NCI-H748 (cell line): Measurements from ENCODE around the gene PEX6.
"Not testable (repeated sequence)": the region's sequence is repeated elsewhere in the genome, so short reads cannot be mapped to it uniquely, and the experiment has no call there.

Source experiments
- DNase-seq: peaks from one replicate; lab custom pipeline; 2025; ENCODE audit not compliant: unreplicated experiment; lab: John Stamatoyannopoulos, UW

Gene PEX6

DNA sequence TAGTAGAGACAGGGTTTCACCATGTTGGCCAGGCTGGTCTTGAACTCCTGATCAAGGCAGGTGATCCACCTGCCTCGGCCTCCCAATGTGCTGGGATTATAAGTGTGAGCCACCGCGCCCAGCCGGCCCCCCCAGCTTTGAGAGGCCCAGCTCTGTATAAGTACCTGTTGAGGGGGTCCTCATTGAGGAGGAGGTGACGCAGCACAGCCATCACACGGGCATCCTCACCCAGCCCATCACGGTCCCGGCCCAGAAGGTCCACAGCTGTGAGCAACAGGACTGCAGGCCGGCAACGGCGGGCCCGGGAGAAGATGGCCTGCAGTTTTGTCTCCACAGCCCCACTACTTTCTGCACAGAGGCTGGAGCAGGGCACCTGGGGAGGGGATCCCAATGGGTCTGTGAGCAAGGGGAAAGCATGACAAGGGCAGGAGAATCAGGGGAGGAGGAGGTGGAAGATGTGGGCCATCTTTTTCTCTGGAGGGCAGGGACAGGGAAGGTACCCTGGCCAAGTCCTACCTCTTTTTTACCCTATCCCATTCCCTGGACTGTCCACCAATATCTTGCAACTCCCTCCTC lies 10.8 kb downstream of the PEX6 start:
- DNase-seq: no peak

DNA sequence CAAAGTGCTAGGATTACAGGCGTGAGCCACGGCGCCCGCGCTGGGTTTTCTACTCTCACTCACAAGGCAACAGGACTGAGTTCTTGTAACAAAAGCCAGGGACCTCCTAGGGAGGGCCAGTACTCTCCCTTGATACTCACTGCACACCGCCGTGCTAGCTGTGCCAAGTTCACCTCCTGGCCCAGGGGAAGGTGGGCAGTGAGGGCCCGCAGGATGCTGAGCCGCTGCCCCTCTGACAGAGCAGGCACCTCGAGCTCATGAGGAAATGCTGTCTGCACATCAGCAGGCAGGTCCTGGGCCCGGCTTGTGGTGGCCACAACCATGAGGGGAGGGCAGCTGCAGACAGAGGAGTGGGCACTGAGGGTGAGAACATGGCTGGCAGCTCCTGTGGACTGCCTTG lies 11.8 kb downstream of the PEX6 start:
- no peak for DNase-seq

DNA sequence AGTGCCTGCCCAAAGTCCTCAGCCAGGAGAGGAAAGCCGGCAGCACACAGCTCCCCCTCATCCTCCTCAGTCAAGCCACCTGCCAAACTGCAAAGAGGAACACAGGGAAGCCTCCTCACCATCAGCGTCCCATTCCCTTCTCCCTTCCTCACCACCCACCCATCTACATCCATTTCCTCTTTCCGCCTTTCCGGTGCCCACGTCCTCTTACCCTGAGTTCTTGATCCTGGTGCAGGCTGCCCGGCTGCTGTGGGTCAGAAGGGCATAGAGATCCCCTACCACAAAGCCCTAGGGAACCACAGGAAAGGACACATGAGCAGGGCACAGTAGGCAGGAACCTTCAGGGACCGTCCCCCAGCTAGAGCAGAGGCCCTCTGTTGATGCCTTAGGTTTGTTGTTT lies 12.4 kb downstream of the PEX6 start:
- DNase-seq: no peak

DNA sequence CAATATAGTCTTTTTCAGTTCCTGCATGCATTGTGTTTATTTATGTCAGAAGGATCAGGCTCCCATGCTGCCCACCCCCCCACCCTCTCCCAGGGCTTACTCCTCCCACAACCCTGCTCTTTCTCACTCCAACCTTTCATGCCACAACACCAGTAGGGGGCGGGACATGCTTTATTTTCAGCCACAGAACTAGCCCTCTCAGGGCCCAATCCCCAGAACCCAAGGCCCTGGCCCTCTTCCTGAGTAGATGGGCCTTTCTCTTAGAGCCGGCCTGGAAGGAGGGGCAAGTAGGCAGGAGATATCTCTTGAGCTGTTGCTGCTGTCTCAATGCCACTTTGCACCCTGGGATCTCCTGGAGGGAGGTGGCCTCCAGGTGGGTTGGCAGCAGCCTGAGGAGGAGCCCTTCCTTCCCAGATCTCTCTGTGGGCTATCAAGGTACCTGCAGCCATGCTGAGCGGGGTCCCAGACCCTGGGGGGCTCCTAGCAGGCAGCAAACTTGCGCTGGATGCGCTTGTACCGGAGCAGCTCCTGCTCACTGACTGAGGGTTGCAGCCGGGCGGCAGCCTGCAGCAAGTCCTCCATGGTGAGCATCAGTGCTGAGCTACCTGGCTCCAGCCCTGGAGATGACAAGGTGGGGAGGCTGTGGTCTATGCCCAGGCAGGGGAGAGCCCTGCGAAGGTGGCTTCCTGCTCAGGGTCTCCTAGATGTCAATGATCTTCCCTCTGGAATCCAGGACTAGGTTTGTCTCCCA lies 15.0 kb downstream of the PEX6 start:
- DNase-seq: peak; percentile 29

DNA sequence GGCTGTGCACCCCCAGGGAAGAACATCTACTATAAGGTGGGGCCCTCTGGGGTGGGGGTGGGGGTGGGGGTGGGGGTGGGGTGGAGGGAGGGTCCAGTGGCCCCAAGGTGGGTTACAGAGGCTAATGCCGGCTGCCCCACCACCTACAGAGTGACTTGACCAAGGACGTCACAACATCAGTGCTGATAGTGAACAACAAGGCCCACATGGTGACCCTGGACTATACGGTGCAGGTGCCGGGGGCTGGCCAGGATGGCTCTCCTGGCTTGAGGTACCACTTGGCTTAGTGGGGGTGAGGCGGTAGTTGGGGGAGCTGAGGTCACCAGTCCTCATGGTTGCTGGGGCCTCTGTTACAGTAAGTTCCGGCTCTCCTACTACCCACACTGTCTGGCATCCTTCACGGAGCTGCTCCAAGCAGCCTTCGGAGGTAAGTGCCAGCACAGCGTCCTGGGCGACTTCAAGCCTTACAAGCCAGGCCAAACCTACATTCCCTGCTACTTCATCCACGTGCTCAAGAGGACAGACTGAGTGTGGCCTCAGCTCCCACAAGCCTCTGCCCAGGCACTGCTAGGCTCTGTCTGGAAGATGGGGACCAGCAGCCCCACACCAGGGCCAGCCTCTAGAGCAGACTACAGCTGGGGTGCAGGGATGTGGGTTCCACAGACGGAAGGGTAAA lies 15.7 kb downstream of the PEX6 start:
- no peak for DNase-seq

DNA sequence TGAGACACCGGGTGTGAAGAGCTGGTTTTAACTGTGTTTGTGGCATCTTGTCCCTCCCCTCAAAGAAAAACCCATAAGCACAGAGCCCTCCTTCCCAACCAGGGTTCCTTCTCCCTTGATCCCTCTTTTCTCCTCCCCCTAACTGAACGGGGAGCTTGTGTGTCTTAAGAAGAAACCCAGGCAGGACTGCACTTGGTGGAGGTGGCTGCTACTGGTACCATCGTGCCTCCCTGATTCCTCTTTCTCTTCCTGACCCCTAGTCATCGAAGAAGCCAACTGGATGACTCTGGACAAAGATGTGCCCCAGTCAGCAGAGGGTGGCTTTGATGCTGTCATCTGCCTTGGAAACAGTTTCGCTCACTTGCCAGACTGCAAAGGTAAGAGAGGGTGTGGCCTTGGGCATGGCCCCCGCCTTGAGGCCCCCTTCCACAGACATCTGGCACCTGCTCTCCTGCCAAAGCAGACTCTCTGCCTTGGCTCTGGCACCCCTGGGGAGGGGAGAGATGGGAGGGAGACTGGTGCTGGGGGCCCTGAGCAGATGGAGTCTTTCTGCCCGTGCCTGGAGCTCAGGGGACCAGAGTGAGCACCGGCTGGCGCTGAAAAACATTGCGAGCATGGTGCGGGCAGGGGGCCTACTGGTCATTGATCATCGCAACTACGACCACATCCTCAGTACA lies 16.3 kb downstream of the PEX6 start:
- no peak for DNase-seq

DNA sequence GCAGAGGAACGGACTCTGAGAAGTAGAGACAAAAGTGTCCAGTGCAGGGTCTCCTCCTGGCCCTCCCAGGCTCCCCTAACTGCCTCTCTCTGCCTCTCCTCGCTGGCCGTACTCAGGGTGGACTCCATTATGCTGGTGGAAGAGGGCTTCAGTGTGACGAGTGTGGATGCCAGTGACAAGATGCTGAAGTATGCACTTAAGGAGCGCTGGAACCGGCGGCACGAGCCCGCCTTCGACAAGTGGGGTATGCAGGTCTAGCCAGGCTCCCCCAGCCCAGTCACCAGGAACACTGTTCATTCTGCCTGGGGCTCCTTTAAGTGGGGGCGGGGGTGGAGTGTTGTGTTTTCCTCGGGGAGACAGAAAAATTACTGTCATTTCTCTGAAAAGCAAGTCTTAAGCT lies 16.9 kb downstream of the PEX6 start:
- no peak for DNase-seq

DNA sequence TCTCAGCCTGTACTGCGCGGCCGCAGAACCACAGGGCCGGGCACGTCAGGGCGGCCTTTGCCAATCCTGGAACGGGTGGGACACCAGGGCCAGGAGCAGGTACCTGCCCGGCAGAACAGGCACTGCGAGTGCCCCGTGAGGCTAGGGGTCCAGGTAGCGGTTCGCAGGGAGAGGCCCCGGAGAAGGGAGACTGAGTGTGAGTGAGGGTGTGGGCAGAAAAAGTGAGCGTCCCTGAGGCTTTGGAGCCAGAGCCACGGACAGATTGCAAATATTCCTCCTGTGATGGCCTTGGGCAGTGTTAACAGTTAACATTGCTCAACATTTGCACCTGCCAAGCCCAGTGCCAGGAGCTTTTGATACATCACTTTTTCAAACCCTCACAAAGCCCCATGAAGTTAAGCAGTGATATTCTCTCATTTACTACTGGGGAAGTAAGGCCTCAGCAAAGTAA lies 17.9 kb downstream of the PEX6 start:
- DNase-seq: no peak

DNA sequence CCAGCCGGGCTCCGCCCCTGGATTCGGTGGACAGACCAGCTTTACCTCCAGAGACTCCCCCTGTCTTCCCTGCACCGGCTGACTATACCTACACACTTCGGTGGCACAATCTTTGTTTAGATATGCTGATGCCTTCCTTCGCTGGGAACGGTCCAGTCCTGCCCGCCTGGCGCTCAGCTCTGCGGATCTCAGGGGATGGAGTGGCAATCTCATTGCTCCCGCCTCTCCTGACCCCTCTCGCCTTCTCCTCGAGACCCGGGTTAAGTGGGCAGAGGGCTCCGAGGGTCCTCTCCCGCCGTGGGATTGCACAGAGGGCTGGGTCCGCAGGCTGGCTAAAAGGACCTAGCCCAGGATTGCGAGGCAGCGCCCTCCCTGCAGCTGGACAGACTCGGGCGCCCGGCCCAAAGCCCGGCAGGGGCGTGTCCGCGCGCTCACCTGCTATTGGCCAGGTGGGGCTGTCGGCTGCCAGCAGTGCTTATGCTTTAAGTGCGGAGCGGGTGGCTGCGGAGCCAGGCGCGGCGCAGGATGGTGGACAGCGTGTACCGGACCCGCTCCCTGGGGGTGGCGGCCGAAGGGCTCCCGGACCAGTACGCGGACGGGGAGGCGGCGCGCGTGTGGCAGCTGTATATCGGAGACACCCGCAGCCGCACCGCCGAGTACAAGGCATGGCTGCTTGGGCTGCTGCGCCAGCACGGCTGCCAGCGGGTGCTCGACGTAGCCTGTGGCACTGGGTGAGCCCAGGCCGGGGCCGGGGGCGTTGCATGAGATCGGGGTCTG lies 18.6 kb downstream of the PEX6 start, which contains the start of gene GNMT:
TSS of gene GNMT (plus strand) at position 512 of the 777 bp plus-strand sequence. CDS start at position 526, 14 bp downstream.
- DNase-seq: peak; percentile 90

DNA sequence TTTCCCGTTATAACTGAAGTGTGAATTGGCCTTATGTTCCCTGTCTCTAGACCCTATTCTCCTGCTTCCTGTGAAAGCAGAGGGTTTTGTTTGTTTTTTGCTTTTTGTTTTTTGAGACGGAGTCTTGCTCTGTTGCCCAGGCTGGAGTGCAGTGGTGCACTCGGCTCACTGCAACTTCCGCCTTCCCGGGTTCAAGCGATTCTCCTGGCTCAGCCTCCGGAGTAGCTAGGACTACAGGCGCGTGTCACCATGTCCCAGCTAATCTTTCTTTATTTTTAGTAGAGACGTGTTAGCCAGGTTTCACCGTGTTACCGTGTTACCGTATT lies 19.1 kb downstream of the PEX6 start:
- DNase-seq: no peak

DNA sequence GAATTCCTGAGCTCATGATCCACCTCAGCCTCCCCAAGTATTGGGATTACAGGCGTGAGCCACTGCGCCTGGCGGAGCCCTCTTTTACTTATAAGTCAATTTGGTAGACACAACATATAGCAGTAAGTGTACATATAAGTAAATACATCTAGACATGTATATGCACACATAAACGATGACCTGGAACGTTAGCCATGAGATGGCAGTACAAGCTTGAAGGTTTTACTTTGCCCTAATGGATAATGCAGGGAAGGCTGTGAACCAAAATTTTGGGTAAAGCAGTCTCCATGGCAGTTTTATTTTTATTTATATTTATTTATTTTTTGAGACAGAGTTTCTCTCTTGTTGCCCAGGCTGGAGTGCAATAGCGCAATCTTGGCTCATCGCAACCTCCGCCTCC lies 20.9 kb downstream of the PEX6 start:
- DNase-seq: no peak

DNA sequence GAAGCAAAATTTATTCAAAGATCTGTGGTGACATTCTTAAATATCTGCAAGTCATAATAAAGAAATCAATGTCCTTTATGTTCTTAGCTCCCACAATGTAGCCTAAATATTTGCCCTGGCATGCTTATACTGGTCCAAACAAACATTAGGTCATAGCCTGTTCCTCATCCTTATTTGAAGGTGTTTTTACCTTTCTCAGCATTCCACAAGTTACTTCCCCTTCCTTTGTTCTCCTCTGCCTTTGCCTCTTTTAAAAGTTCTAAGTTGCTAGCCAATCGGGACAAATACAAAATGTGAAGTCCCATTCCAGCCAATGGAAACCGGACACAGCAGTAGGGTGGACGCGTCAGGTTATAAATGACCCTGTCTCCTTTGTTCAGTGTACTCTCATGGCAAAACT lies 24.6 kb downstream of the PEX6 start:
- DNase-seq: not testable (repeated sequence)

DNA sequence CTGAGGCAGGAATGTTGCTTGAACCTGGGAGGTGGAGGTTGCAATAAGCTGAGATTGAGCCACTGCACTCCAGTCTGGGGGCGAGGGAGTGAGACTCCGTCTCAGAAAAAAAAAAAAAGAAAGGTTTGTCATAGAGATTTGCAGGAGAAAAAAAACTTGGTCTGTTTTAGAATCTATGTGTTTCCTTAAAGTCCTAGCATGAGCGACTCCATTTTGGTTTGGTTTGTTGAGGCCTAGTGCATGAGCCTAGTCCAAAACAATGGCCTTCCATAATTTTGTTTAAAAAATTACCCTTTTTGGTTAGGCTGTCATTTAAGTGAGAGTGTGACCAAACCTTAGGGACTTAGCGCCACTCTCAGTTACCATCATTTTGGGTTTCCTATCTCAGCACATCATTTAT lies 26.6 kb downstream of the PEX6 start:
- DNase-seq: no peak

DNA sequence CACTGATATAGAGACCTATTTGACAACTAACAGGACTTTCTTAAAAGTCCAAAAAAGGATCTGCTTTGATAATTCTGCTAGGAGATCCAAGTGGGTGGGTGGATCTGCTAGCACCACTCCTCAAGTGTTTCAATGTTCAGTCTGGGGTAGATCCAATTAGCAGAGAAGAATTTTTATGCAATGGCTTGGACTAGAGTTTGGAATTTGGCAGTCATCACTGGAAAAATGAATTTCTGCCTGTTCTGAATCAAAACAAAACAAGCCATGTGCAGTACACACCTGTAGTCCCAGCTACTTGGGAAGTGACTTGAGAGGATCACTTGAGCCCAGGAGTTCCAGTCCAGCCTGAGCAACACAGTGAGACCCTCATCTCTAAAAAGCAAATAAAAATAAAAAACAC lies 31.0 kb downstream of the PEX6 start:
- no peak for DNase-seq

DNA sequence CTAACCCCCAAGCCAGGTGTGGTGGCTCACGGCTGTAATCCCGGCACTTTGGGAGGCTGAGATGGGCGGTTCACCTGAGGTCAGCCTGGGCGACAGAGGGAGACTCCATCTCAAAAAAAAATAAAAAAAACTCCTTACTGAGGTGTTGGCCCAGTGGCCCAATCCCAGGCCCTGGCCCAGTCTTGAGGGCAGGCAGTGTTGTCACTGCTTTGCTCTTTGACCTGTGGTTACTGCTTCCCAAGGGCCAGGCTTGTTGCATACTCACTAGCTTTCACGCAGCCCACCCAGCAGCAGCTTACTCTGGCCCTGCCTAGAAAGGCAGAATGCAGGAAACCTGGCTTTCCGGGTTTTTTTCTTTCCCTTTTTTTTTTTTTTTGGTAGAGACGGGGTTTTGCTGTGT lies 36.5 kb downstream of the PEX6 start:
- DNase-seq: no peak

DNA sequence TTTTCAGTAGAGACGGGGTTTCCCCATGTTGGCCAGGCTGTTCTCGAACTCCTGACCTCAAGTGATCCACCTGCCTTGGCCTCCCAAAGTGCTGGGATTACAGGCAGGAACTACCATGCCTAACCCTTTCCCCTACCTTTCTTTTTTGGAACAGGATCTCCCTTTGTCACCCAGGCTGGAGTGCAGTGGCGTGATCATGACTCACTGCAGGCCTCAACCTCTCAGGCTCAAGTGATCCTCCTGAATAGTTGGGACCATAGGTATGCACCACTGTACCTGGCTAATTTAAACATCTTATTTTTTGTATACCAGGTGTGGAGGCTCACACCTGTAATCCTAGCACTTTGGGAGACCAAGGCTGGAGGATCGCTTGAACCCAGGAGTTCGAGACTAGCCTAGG lies 37.6 kb downstream of the PEX6 start:
- not testable (repeated sequence) for DNase-seq

DNA sequence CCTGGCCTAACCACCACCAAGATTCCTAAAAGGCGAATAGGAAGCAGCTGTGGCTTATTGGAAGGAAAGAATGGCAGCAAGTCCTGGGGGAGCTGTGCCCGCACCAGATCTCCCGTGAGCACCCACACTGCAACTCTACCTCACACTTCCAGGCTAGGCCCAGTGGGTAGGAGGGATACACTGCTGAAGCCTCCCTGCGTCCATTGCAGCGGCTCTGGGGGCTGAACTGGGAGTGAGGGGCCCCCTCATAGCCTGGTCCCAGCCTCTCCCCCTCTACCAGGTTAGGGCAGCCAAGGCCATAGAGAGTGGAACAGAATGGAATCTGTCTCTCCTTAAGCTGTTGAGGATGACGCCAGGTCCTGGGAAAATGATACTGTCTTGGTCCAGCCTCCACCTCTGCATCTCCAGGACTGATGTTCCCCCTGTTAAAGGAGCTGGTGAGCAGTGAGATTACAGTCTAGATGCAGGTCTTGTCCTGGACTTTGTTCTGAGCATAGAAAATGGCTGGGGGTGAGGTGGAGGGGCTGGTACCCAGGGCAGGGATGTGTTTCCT lies 38.4 kb downstream of the PEX6 start:
- DNase-seq: no peak

DNA sequence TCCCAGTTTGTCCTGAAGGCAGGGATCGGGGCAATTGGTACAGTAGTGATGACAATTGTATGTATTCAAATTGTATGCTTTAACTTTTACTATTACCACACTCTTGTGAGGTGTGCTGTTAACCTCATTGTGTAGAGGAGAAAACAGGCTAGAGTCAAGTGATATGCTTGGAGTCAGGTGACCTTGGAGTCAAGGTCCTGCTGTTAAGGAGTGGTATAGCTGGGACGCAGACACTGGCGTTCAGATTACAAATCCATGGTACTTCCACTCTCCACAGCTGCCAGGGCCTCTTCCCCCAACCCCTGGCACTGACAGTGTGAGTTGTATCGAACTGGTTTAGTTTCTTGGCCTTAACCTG lies 39.2 kb downstream of the PEX6 start:
- DNase-seq: no peak

DNA sequence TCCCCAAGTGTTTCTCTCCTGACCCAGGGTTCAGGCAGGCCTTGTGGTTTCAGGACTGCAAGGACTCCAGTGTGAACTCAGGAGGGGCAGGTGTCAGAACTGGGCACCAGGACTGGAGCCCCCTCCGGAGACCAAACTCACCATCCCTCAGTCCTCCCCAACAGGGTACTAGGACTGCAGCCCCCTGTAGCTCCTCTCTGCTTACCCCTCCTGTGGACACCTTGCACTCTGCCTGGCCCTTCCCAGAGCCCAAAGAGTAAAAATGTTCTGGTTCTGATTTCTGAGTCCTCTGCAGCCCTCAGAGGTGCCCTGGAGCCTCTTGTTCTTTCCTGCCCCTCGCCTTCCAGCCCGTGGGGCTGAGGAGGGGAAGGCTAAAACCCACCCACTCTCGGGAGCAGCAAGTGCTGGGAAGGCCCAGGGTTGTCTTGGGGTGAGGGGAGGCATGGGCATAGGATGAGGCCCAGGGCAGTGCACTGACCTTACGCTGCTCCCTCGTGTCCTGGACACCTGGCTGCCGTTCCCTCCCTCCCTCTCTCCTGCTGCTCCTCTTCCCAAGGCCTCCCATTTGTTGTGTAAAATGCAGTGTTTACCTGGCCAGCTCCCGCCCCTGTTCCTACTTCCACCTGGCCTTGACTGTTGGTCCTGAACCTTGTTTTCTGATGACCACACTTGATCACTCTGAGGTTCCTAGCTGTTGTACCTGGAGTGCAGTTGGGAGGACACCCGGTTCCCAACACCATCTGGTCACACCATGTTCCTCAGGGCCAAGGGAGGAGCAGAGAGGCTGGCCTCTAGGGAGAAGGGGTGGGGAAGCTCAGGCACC lies 39.8 kb downstream of the PEX6 start:
- no peak for DNase-seq

DNA sequence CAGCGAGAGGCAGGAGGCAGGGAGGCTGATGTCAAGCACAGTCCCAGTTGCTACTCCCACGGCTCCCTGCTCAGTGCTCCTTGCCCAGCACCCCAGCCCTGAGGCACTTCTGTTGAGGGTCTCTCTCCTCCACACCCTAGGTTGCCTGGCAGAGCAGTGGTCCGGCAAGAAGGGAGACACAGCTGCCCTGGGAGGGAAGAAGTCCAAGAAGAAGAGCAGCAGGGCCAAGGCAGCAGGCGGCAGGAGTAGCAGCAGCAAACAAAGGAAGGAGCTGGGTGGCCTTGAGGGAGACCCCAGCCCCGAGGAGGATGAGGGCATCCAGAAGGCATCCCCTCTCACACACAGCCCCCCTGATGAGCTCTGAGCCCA lies 40.6 kb downstream of the PEX6 start:
- no peak for DNase-seq
